HepG2 (cell line): ENCODE measurements around the gene RBM34. TPM values are rescaled to one million over a fixed set of nuclear protein-coding genes. Genes with fewer than 3 reads are reported as not detected.
A peak's percentile ranks its signal among the peaks of the same experiment; 100 is the strongest.

Experiments used
- CBX2 ChIP-seq, 2 experiments: fragments of 200-600 bp in 1 of 2; sonication (generic); formaldehyde crosslinking in 1 of 2; IDR thresholded peaks; 2 replicates each; pipeline versions ENCODE4 v1.7.0 to v1.8.1; 2018 to 2022; ENCODE audit warnings: low read depth in 2 of 2, low read length in 1 of 2, mild to moderate bottlenecking in 1 of 2, missing genetic modification reagents in 1 of 2
- FOXK2 ChIP-seq: fragments of 450-650 bp; IDR thresholded peaks from 2 replicates; pipeline ENCODE4 v1.6.1; 2016
- GFI1 ChIP-seq: sonication (generic); formaldehyde crosslinking; IDR thresholded peaks from 2 replicates; pipeline ENCODE4 v1.5.0; 2020; ENCODE audit warnings: missing genetic modification reagents, mild to moderate bottlenecking, borderline replicate concordance
- HDAC1 ChIP-seq: sonication (generic); formaldehyde crosslinking; IDR thresholded peaks from 2 replicates; pipeline ENCODE4 v1.5.1; 2020; ENCODE audit warnings: mild to moderate bottlenecking, missing genetic modification reagents
- HNRNPH1 ChIP-seq: fragments of 200-400 bp; formaldehyde crosslinking; optimal IDR thresholded peaks from 2 replicates; pipeline ENCODE3; 2017; ENCODE audit warnings: mild to moderate bottlenecking, low read depth, low read length
- KDM2A ChIP-seq: sonication (generic); formaldehyde crosslinking; IDR thresholded peaks from 2 replicates; pipeline ENCODE4 v1.4.0; 2020; ENCODE audit warnings: low read depth, missing genetic modification reagents, borderline replicate concordance
- NFE2L2 ChIP-seq: fragments of 150-350 bp; IDR thresholded peaks from 2 replicates; pipeline ENCODE4 v1.6.1; 2014; ENCODE audit warnings: low read length
- NR1H2 ChIP-seq: sonication (generic); formaldehyde crosslinking; IDR thresholded peaks from 2 replicates; pipeline ENCODE4 v1.8.1; 2022; ENCODE audit warnings: low read depth, missing genetic modification reagents, borderline replicate concordance
- NR2F1 ChIP-seq, 2 experiments: fragments of 450-650 bp in 1 of 2; formaldehyde crosslinking in 1 of 2; IDR thresholded peaks; 2 replicates each; pipeline versions ENCODE4 v1.5.0 to v1.6.1; 2016 to 2020; ENCODE audit warnings: mild to moderate bottlenecking in 1 of 2, missing compliant biosample characterization in 1 of 2, missing genetic modification reagents in 1 of 2, moderate library complexity in 1 of 2
- PRDM15 ChIP-seq: sonication (generic); formaldehyde crosslinking; IDR thresholded peaks from 2 replicates; pipeline ENCODE4 v1.4.0; 2020; ENCODE audit warnings: missing genetic modification reagents
- REL ChIP-seq: sonication (generic); formaldehyde crosslinking; conservative IDR thresholded peaks from 2 replicates; pipeline ENCODE4 v1.8.0; 2022; ENCODE audit warnings: mild to moderate bottlenecking, missing genetic modification reagents, moderate library complexity
- SAP130 ChIP-seq: IDR thresholded peaks from 2 replicates; pipeline ENCODE4 v1.6.1; 2016; ENCODE audit warnings: low read depth
- STAG1 ChIP-seq: sonication (generic); formaldehyde crosslinking; IDR thresholded peaks from 2 replicates; pipeline ENCODE4 v1.4.0; 2020; ENCODE audit warnings: missing genetic modification reagents
- STAT5B ChIP-seq: sonication (generic); formaldehyde crosslinking; IDR thresholded peaks from 2 replicates; pipeline ENCODE4 v1.4.0; 2020; ENCODE audit warnings: missing genetic modification reagents
- TCF7 ChIP-seq: sonication (generic); IDR thresholded peaks from 2 replicates; pipeline ENCODE4 v1.6.1; 2016; ENCODE audit warnings: antibody characterized with exemption, low read depth
- TEAD3 ChIP-seq: optimal IDR thresholded peaks from 2 replicates; pipeline ENCODE3; 2016; ENCODE audit warnings: borderline replicate concordance
- ZBTB7A ChIP-seq: sonication (generic); formaldehyde crosslinking; IDR thresholded peaks from 2 replicates; pipeline ENCODE4 v1.8.0; 2022; ENCODE audit warnings: mild to moderate bottlenecking, missing genetic modification reagents
- ZNF205 ChIP-seq: IDR thresholded peaks from 2 replicates; pipeline ENCODE4 v1.6.1; 2018; ENCODE audit warnings: missing biosample characterization, missing genetic modification reagents
- ZNF558 ChIP-seq: sonication (generic); formaldehyde crosslinking; IDR thresholded peaks from 2 replicates; pipeline ENCODE4 v1.9.0; 2022; ENCODE audit warnings: mild to moderate bottlenecking, missing genetic modification reagents, borderline replicate concordance
- ZNF687 ChIP-seq: sonication (generic); formaldehyde crosslinking; IDR thresholded peaks from 2 replicates; pipeline ENCODE4 v1.5.1; 2020; ENCODE audit warnings: mild to moderate bottlenecking, missing genetic modification reagents, moderate library complexity
- polyA plus RNA-seq, 8 experiments: library from polyadenylated mRNA; depleted of rRNA in 3 of 8; stranded (reverse) in 7 of 8; unstranded in 1 of 8; fragments of >200 nt; fragmentation: Illumina TruSeq in 4 of 8; extraction: Trizol in 4 of 8; gene quantifications; 2 replicates each; pipeline versions ENCODE4 v1.2.1 to v1.2.3, GENCODE V29; 2011 to 2016; ENCODE audit warnings: low read depth in 4 of 8, missing spikeins in 1 of 8, mixed read lengths in 1 of 8; ENCODE audit not compliant: insufficient read depth in 1 of 8
- total RNA-seq, 5 experiments: library from RNA; depleted of rRNA; stranded (reverse); fragments of >200 nt; fragmentation: Illumina TruSeq; extraction: Trizol; gene quantifications; 2 replicates each; pipeline ENCODE4 v1.2.3, GENCODE V29; 2016; ENCODE audit warnings: low read depth in 1 of 5
- TF ChIP-seq, protein P1 (sequence below): sonication (generic); formaldehyde crosslinking; IDR thresholded peaks from 2 replicates; pipeline ENCODE4 v1.5.0; 2020; ENCODE audit warnings: mild to moderate bottlenecking, missing genetic modification reagents, moderate library complexity

Gene RBM34
- total and polyA plus RNA-seq, 2 of the 13 experiments (the other 11 are each of a cell fraction or from before 2014, with no cell fraction given): 34.7 to 73.0 TPM

DNA sequence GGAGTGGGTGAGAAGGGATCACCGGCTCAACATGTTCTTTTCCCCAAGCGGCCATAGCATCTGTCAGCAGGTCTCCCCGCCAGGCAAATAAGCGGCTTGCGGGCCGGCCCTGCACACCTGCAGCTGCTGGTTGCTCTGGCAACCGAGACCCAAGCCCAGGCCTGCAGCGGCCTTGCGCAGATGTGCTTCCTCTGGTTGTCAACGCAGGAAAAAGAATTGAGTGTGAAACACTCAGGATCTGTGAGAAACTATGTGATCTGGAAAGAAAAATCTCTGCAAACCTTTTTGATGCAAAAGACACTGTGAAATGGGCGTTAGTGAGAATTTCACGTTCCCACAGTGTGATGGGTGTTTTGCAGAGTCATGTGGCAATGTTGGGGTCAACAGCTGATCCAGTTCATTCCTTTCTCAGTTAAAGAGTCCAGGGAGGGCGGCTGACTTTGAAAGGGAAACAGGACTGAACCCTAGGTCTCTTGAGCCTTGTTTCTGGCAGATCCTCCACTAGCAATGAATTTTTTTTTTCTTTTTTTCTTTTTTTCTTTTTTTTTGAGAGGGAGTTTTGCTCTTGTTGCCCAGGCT is 60.8 kb downstream of the RBM34 start (continued):
- TF ChIP-seq PRDM15 (CRISPR knock-in tag) (no peak), REL (CRISPR knock-in tag) (no peak), STAG1 (peak; percentile 4; the same call in 1 of the 2 replicates), ZNF558 (no peak), STAT5B (CRISPR knock-in tag) (no peak), CBX2 (IDR thresholded peaks at IDR 0.05; ENCODE audit: low read depth, low read length) (no peak), CBX2 (CRISPR knock-in tag; IDR thresholded peaks at IDR 0.05; ENCODE audit: low read depth) (no peak), ZNF687 (CRISPR knock-in tag) (peak; percentile 60; the same call in 1 of the 2 replicates), NR2F1 (CRISPR knock-in tag; IDR thresholded peaks at IDR 0.05) (peak; percentile 55 to 82; a peak in 3 of 4 replicates), SAP130 (CRISPR knock-in tag) (peak; percentile 80), ZBTB7A (no peak), HNRNPH1 (no peak), KDM2A (CRISPR knock-in tag) (peak; percentile 46), HDAC1 (peak; percentile 50; the same call in 1 of the 2 replicates), GFI1 (CRISPR knock-in tag) (0 out of 2 replicates have a peak, but pooled peaks have one; percentile 41), NFE2L2 (peak; percentile 54; the same call in 1 of the 2 replicates), ZNF205 (no peak), TEAD3 (peak; percentile 58), FOXK2 (peak; percentile 50; the same call in 1 of the 2 replicates), TCF7 (0 out of 2 replicates have a peak, but pooled peaks have one; percentile 18), NR1H2 (no peak)
- TF ChIP-seq, protein P1, sequence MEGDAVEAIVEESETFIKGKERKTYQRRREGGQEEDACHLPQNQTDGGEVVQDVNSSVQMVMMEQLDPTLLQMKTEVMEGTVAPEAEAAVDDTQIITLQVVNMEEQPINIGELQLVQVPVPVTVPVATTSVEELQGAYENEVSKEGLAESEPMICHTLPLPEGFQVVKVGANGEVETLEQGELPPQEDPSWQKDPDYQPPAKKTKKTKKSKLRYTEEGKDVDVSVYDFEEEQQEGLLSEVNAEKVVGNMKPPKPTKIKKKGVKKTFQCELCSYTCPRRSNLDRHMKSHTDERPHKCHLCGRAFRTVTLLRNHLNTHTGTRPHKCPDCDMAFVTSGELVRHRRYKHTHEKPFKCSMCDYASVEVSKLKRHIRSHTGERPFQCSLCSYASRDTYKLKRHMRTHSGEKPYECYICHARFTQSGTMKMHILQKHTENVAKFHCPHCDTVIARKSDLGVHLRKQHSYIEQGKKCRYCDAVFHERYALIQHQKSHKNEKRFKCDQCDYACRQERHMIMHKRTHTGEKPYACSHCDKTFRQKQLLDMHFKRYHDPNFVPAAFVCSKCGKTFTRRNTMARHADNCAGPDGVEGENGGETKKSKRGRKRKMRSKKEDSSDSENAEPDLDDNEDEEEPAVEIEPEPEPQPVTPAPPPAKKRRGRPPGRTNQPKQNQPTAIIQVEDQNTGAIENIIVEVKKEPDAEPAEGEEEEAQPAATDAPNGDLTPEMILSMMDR (CRISPR knock-in tag): no peak
